ENCODE measurements around the gene CCDC197.

The CCDC197 gene

GRCh38 chr14:93967637-93968250 lies 29.4 kb upstream of the CCDC197 start:
- H3K4me3 ChIP-seq (ENCODE audit: control insufficient read depth, low read depth, low read length): no peak overlapping the region
- no peak for DNase-seq (ENCODE audit: low read depth)
- TF ChIP-seq CTCF (IDR thresholded peaks at IDR 0.05; ENCODE audit: control insufficient read depth, insufficient read depth, low read depth, low read length, missing control alignments): no peak

- H3K4me3 ChIP-seq (ENCODE audit: control insufficient read depth, low read depth, low read length): no peak overlapping the region
- TF ChIP-seq CTCF (IDR thresholded peaks at IDR 0.05; ENCODE audit: control insufficient read depth, insufficient read depth, low read depth, low read length, missing control alignments): no peak
Measured at GRCh38 chr14:93969082-93969828, 27.8 kb upstream of the CCDC197 start.

GRCh38 chr14:93970585-93970964 lies 26.5 kb upstream of the CCDC197 start:
- H3K4me3 ChIP-seq (ENCODE audit: control insufficient read depth, low read depth, low read length): peak overlapping the region; percentile 8; the same call in 1 of the 2 replicates
- TF ChIP-seq CTCF (IDR thresholded peaks at IDR 0.05; ENCODE audit: control insufficient read depth, insufficient read depth, low read depth, low read length, missing control alignments): peak; percentile 34
- no peak for DNase-seq (ENCODE audit: low read depth)

More at GRCh38 chr14:93969082-93969828, 27.8 kb upstream of the CCDC197 start:
- no peak for DNase-seq (ENCODE audit: low read depth)

GRCh38 chr14:93970965-93971634 lies 26.0 kb upstream of the CCDC197 start:
- peak overlapping the region; percentile 8 for H3K4me3 ChIP-seq (ENCODE audit: control insufficient read depth, low read depth, low read length)
- TF ChIP-seq CTCF (IDR thresholded peaks at IDR 0.05; ENCODE audit: control insufficient read depth, insufficient read depth, low read depth, low read length, missing control alignments): no peak
- no peak for DNase-seq (ENCODE audit: low read depth)

- no peak overlapping the region for H3K4me3 ChIP-seq (ENCODE audit: control insufficient read depth, low read depth, low read length)
- TF ChIP-seq CTCF (IDR thresholded peaks at IDR 0.05; ENCODE audit: control insufficient read depth, insufficient read depth, low read depth, low read length, missing control alignments): no peak
- no peak for DNase-seq (ENCODE audit: low read depth)
Measured at GRCh38 chr14:93971635-93972027, 25.5 kb upstream of the CCDC197 start.

GRCh38 chr14:93972618-93973205 lies 24.4 kb upstream of the CCDC197 start:
- no peak overlapping the region for H3K4me3 ChIP-seq (ENCODE audit: control insufficient read depth, low read depth, low read length)
- DNase-seq (ENCODE audit: low read depth): no peak
- TF ChIP-seq CTCF (IDR thresholded peaks at IDR 0.05; ENCODE audit: control insufficient read depth, insufficient read depth, low read depth, low read length, missing control alignments): no peak
